Activated T-cell treated with anti-CD3 and anti-CD28 coated beads, Interleukin-2, amount 50 U/mL, for 72 hours (primary cell): ENCODE results near the gene WNT8B. TPM values are rescaled to one million over a fixed set of nuclear protein-coding genes. Genes with fewer than 3 reads are reported as not detected.

Experiments used
- ATAC-seq, 2 donors: fragments of 150-1000 bp; cut with Tn5 transposase; replicated peaks in 1 of 2; 2 replicates each; pipeline ENCODE4 v1.10.0; 2021; ENCODE audit warnings: moderate library complexity in 2 of 2, mild to moderate bottlenecking in 1 of 2
- DNase-seq, 2 donors: peaks; one replicate each; pipeline ENCODE4 v3.0.0; 2021 to 2022; ENCODE audit warnings: mixed read lengths in 1 of 2
- H3K27ac Mint-ChIP-seq: one replicate; pipeline ENCODE4 v1.8.0; 2022; ENCODE audit warnings: mild to moderate bottlenecking, moderate library complexity, mixed read lengths
- H3K27me3 Mint-ChIP-seq: one replicate; pipeline ENCODE4 v1.8.0; 2022; ENCODE audit warnings: low read depth, mixed read lengths
- H3K36me3 Mint-ChIP-seq, 2 donors: one replicate each; pipeline ENCODE4 v1.8.0; 2022; ENCODE audit warnings: mixed read lengths in 2 of 2, mild to moderate bottlenecking in 1 of 2; ENCODE audit not compliant: insufficient read depth in 2 of 2
- H3K4me1 Mint-ChIP-seq: one replicate; pipeline ENCODE4 v1.8.0; 2022; ENCODE audit warnings: low read depth, mixed read lengths
- H3K4me3 Mint-ChIP-seq, 2 donors: one replicate each; pipeline ENCODE4 v1.8.0; 2022; ENCODE audit warnings: mild to moderate bottlenecking in 2 of 2, mixed read lengths in 2 of 2, moderate library complexity in 2 of 2
- H3K9me3 Mint-ChIP-seq, 2 donors: one replicate each; pipeline ENCODE4 v1.8.0; 2022; ENCODE audit warnings: mixed read lengths in 2 of 2
- total RNA-seq, 2 donors: library from RNA; stranded (reverse); gene quantifications; one replicate each; pipeline ENCODE4 v1.2.3, GENCODE V29; 2022

WNT8B gene
- total RNA-seq, 2 donors from 2014 or later: 0.14 to 0.22 TPM

GRCh38 chr10:100489396-100489795, 26.6 kb downstream of the WNT8B start:
- DNase-seq: no peak
- no peaks in the 10 kb centered on the region for H3K9me3 Mint-ChIP-seq
- H3K4me1 Mint-ChIP-seq: no peaks in the 10 kb centered on the region
- no peak overlapping the region for H3K27ac Mint-ChIP-seq
- no peak for ATAC-seq
- no peaks in the 10 kb centered on the region for H3K27me3 Mint-ChIP-seq
- no peak overlapping the region for H3K4me3 Mint-ChIP-seq
- H3K36me3 Mint-ChIP-seq: peaks cover 8 to 26% of the 10 kb centered on the region in 2 donors

- H3K4me1 Mint-ChIP-seq: no peaks in the 10 kb centered on the region
- no peaks in the 10 kb centered on the region for H3K9me3 Mint-ChIP-seq
- DNase-seq: no peak
- no peak overlapping the region for H3K27ac Mint-ChIP-seq
- H3K4me3 Mint-ChIP-seq: no peak overlapping the region
- peaks cover 10 to 30% of the 10 kb centered on the region in 2 donors for H3K36me3 Mint-ChIP-seq
- ATAC-seq: no peak
- no peaks in the 10 kb centered on the region for H3K27me3 Mint-ChIP-seq
These were observed 27.7 kb downstream of the WNT8B start for GRCh38 chr10:100490531-100490930.

DNA sequence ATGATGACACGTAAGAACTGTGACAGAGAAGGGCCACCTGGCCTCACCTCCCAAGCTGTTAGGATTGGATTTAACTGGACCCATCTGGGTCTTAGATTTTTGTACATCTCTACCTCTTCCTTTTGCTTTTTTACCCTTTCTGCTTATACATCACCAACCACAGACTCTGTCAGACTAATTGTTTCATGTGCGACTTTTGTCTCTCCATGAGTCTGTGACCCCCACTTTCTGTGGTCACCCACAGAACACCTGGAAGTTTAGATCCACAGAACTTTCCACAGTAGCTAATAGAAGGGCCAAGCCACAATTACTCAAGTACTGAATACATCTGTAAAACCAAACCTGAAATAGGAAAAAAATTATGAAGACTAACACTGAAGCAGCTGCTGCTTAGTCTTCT, 33.8 kb downstream of the WNT8B start:
- DNase-seq: no peak

DNA sequence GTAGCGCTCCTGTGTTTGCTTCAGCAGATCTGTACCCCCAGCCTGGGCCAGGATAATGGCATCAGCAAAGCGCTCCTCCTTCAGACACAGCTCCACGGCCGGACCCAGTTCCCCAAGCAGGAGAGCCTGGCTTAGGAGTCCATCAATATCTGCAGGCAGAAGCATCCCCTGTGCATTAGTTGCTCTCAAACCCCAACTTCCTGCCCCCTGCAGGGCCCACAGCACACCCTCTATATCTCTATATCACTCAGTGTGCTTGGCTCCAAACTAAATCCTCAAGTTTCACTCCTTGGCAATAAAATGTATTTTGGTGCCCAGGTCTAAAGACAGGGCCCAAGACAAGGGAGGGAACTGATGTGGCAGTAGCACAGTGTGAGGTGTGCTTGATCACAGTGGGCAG, 35.2 kb downstream of the WNT8B start:
- Mint-ChIP-seq H3K27me3 (no peaks in the 10 kb centered on the region), H3K4me3 (no peak overlapping the region), H3K9me3 (no peaks in the 10 kb centered on the region), H3K36me3 (peaks cover 18 to 32% of the 10 kb centered on the region in 2 donors), H3K27ac (no peak overlapping the region), H3K4me1 (peaks cover 32% of the 10 kb centered on the region)
- peak; percentile 32 for ATAC-seq
- no peak for DNase-seq

More for the DNA sequence above, 33.8 kb downstream of the WNT8B start:
- H3K9me3 Mint-ChIP-seq: no peaks in the 10 kb centered on the region
- no peak overlapping the region for H3K4me3 Mint-ChIP-seq
- H3K4me1 Mint-ChIP-seq: peaks cover 32% of the 10 kb centered on the region
- no peak overlapping the region for H3K27ac Mint-ChIP-seq
- H3K27me3 Mint-ChIP-seq: no peaks in the 10 kb centered on the region
- ATAC-seq: peak; percentile 46 to 51
- H3K36me3 Mint-ChIP-seq: peaks cover 16 to 34% of the 10 kb centered on the region in 2 donors

GRCh38 chr10:100501423-100501822, 38.6 kb downstream of the WNT8B start:
- H3K36me3 Mint-ChIP-seq: peaks cover 27 to 37% of the 10 kb centered on the region in 2 donors
- H3K4me3 Mint-ChIP-seq: no peak overlapping the region
- ATAC-seq (no peak), DNase-seq (no peak)
- H3K27ac Mint-ChIP-seq: peak overlapping the region; percentile 1
- H3K27me3 Mint-ChIP-seq: no peaks in the 10 kb centered on the region
- H3K4me1 Mint-ChIP-seq: peaks cover 38% of the 10 kb centered on the region
- H3K9me3 Mint-ChIP-seq: no peaks in the 10 kb centered on the region

GRCh38 chr10:100502926-100503494, 40.2 kb downstream of the WNT8B start:
- Mint-ChIP-seq H3K27me3 (no peaks in the 10 kb centered on the region), H3K27ac (no peak overlapping the region), H3K4me1 (peaks cover 40% of the 10 kb centered on the region), H3K9me3 (no peaks in the 10 kb centered on the region), H3K36me3 (peaks cover 30 to 38% of the 10 kb centered on the region in 2 donors), H3K4me3 (no peak overlapping the region)
- DNase-seq (no peak), ATAC-seq (no peak)

DNA sequence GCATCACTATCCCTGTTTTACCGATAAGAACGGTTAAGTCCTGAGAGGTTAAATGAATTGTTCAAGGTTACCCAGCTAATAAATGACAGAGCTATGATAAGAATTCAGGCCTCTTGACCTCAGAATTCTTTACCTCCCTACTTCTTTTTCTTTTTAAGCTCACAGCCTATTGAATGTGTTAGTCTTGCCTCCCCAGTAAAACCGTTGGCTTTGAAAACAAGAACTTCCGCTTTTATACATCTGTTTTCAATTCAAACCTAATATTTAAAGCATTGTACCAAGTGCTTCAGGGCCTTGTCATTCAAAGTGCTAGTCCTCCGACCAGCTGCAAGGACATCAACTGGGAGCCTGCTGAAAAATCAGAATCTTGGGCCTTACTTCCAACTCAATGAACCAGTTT, 41.3 kb downstream of the WNT8B start:
- H3K36me3 Mint-ChIP-seq: peaks cover 29 to 38% of the 10 kb centered on the region in 2 donors
- no peaks in the 10 kb centered on the region for H3K27me3 Mint-ChIP-seq
- no peaks in the 10 kb centered on the region for H3K9me3 Mint-ChIP-seq
- DNase-seq: no peak
- no peak overlapping the region for H3K4me3 Mint-ChIP-seq
- no peak for ATAC-seq
- H3K27ac Mint-ChIP-seq: no peak overlapping the region
- peaks cover 40% of the 10 kb centered on the region for H3K4me1 Mint-ChIP-seq

- DNase-seq: no peak
- H3K9me3 Mint-ChIP-seq: no peaks in the 10 kb centered on the region
- peaks cover 29 to 30% of the 10 kb centered on the region in 2 donors for H3K36me3 Mint-ChIP-seq
- peaks cover 50% of the 10 kb centered on the region for H3K4me1 Mint-ChIP-seq
- no peaks in the 10 kb centered on the region for H3K27me3 Mint-ChIP-seq
- peak overlapping the region in 1 of 2 donors; percentile 46 for H3K4me3 Mint-ChIP-seq
- H3K27ac Mint-ChIP-seq: no peak overlapping the region
- no peak for ATAC-seq
These were observed 42.4 kb downstream of the WNT8B start for GRCh38 chr10:100505164-100505563.

DNA sequence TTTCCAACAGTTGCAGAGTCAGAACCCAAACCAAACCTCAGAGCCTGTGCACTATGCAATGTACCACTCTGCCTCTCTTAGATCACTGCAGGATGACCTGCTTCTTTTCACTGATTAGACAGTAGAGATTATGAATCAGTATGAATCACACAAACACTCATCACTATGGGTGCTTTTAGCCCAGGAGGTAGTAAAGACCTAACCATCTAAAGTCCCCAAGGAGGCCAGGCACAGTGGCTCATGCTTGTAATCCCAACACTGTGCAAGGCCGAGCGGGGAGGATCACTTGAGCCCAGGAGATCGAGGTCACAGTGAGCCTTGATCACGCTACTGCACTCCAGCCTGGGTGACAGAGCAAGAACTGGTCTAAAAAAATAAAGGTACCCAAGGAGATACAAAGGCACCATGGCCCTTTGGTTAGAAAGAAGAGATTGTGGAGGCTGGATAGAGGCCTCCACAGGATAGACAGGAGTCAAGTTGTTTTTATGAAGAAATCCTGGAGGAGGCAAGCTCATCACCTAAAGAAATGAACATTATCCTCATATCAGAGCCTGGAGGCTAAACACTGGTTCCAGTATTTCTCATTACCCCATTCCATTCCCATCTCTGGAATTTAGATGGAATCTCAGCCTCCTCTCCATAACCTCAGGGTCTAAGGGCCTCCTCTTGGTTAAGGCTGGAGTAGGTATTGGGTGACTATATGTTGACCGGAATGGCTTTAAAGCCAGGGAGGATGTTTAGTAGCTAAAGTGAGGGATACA, 44.0 kb downstream of the WNT8B start:
- H3K4me3 Mint-ChIP-seq: peak overlapping the region; percentile 84 to 86
- ATAC-seq: peak; percentile 64
- H3K36me3 Mint-ChIP-seq: peaks cover 26 to 30% of the 10 kb centered on the region in 2 donors
- H3K9me3 Mint-ChIP-seq: no peaks in the 10 kb centered on the region
- peaks cover 66% of the 10 kb centered on the region for H3K4me1 Mint-ChIP-seq
- H3K27ac Mint-ChIP-seq: peak overlapping the region; percentile 97
- no peaks in the 10 kb centered on the region for H3K27me3 Mint-ChIP-seq
- peak; percentile 34 to 59 for DNase-seq

GRCh38 chr10:100507357-100507732, 44.5 kb downstream of the WNT8B start:
- H3K36me3 Mint-ChIP-seq: peaks cover 27 to 32% of the 10 kb centered on the region in 2 donors
- DNase-seq (peak in 1 of 2 donors; percentile 18), ATAC-seq (no peak)
- no peaks in the 10 kb centered on the region for H3K9me3 Mint-ChIP-seq
- H3K27ac Mint-ChIP-seq: peak overlapping the region; percentile 66
- no peaks in the 10 kb centered on the region for H3K27me3 Mint-ChIP-seq
- peaks cover 72% of the 10 kb centered on the region for H3K4me1 Mint-ChIP-seq
- peak overlapping the region; percentile 84 to 86 for H3K4me3 Mint-ChIP-seq

DNA sequence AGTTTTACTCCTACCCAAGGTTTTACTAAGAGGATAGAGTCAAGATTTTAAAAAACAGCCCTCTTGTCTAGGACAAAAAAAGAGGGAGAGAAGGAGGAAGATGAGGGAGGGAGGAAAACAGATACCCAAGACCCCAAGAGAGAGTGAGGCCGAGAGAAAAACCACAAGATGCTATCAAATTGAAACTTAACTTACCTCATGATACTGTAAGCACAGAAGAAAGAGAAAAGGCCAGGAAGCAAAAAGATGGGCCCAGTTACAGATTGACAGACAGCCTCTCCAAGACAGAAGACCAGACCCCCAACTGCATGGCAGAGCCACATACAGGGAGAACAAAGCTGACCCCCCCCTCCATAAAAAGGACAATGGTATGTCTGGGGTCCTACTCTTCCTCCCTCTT, 45.5 kb downstream of the WNT8B start:
- DNase-seq (peak in 1 of 2 donors; percentile 40), ATAC-seq (no peak)
- H3K36me3 Mint-ChIP-seq: peaks cover 29 to 34% of the 10 kb centered on the region in 2 donors
- H3K4me3 Mint-ChIP-seq: peak overlapping the region; percentile 84 to 86
- peak overlapping the region; percentile 89 for H3K27ac Mint-ChIP-seq
- no peaks in the 10 kb centered on the region for H3K9me3 Mint-ChIP-seq
- peaks cover 79% of the 10 kb centered on the region for H3K4me1 Mint-ChIP-seq
- no peaks in the 10 kb centered on the region for H3K27me3 Mint-ChIP-seq

GRCh38 chr10:100508691-100509150, 45.9 kb downstream of the WNT8B start:
- H3K4me1 Mint-ChIP-seq: peaks cover 79% of the 10 kb centered on the region
- DNase-seq (peak; percentile 65 to 68), ATAC-seq (peak; percentile 40)
- H3K4me3 Mint-ChIP-seq: peak overlapping the region; percentile 84 to 86
- H3K36me3 Mint-ChIP-seq: peaks cover 29 to 33% of the 10 kb centered on the region in 2 donors
- no peaks in the 10 kb centered on the region for H3K27me3 Mint-ChIP-seq
- peak overlapping the region; percentile 89 for H3K27ac Mint-ChIP-seq
- H3K9me3 Mint-ChIP-seq: no peaks in the 10 kb centered on the region

- peak overlapping the region; percentile 89 for H3K27ac Mint-ChIP-seq
- ATAC-seq (peak; percentile 47 to 49), DNase-seq (peak; percentile 78 to 82)
- peaks cover 79% of the 10 kb centered on the region for H3K4me1 Mint-ChIP-seq
- peaks cover 29 to 35% of the 10 kb centered on the region in 2 donors for H3K36me3 Mint-ChIP-seq
- H3K9me3 Mint-ChIP-seq: no peaks in the 10 kb centered on the region
- no peaks in the 10 kb centered on the region for H3K27me3 Mint-ChIP-seq
- peak overlapping the region; percentile 84 to 86 for H3K4me3 Mint-ChIP-seq
These were observed 46.5 kb downstream of the WNT8B start for GRCh38 chr10:100509241-100509840.
